ENCODE measurements around the gene LRRC8A.
A peak's percentile ranks its signal among the peaks of the same experiment; 100 is the strongest.
"Not testable (repeated sequence)": the region's sequence is repeated elsewhere in the genome, so short reads cannot be mapped to it uniquely, and the experiment has no call there.

LRRC8A gene

DNA sequence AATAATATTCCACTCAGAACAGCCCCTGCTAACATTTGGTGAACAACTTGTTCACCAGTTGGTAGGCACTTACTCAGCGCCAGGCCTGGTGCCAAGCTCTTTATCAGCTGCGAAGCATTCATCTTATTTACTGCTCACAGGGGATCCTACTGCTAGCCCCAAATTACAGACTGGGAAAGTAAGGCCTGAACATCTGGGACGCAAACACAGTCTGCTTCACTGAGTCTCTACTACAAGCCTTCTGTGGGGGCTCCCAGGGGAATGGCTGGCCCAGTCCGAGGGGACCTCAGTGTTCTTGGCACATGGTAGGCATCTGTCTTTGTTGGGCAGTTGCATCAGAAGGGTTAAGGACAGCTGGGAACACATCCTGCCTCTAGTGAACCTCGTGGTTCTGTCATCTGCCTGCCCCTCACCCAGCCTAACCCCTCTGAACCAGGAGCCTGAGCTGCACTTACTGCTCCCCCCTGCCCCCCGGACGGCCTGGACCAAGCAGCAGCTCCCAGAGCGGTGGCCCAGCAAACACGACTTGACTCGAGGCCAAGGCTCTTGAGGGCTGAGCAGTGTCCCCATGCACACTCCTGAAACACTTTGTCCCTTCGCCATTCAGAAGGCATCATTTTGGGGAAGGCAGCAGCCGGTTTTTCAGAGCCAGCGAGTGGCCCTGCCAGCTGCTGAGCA, 38.6 kb downstream of the LRRC8A start, which contains the start of gene PHYHD1:
Gene PHYHD1, plus strand, starts transcription at position 602 of the 678 bp plus-strand sequence. CDS start 1,342 bp downstream, outside the sequence.
- no peak for DNase-seq (ENCODE audit: low read depth in 2 of 2)

DNA sequence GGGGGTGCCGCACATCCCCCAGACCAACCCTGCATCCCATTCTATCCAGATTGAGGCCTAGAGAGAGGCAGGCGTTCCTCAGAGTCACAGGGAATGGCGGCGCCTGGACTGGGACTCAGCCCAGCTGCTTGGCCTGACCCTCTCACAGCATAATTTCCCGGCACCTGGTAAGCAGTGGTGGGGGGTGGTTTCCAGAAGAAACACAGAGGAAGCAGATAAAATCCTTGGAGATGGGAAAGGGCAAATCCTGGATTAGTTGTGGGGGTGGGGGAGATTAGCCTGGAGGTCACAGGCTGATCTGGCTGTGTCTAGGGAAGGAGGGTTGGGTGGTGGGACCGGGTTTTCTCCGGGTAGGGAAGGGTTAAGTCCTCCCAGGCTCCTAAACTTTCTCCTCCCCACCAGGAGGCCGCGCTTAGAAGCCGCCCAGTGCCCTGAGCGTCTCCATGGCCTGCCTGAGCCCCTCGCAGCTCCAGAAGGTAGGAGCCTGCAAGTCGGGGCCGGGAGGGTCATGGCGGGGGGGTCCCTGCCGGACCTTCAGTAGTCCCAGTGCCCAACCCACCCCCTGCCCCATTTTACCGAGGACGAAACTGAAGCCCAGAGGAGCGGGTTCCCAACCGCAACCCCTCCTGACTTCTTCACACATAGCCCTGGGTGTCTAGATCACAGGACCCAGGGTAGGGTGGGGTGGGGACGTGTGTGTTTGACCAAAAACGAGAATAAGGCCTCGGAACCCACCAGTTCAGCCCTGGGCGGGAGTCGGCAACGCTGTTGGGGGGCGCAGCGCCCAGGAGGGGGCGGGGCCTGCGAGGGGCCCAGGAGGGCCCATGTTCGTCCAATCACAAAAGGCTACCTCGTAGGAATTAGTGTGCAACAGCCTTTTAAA, 40.2 kb downstream of the LRRC8A start:
- DNase-seq (ENCODE audit: low read depth in 2 of 2), result no peak

DNA sequence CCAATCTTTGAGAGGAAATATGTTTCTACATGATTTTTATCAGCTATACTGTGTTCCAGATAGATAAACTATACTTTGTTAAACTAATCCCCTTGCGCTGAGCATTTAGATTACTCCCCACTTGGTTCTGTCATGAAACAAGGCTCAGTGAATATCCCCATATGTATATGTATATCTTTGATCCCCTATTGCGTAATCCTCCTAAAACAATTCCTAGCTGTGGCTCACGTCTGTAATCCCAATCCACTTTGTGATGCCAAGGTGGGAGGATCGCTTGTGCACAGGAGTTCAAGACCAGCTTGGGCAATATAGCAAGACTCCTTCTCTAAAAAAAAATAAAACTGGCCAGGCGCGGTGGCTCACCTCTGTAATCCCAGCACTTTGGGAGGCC, 41.6 kb downstream of the LRRC8A start:
- no peak for DNase-seq (ENCODE audit: low read depth in 2 of 2)

DNA sequence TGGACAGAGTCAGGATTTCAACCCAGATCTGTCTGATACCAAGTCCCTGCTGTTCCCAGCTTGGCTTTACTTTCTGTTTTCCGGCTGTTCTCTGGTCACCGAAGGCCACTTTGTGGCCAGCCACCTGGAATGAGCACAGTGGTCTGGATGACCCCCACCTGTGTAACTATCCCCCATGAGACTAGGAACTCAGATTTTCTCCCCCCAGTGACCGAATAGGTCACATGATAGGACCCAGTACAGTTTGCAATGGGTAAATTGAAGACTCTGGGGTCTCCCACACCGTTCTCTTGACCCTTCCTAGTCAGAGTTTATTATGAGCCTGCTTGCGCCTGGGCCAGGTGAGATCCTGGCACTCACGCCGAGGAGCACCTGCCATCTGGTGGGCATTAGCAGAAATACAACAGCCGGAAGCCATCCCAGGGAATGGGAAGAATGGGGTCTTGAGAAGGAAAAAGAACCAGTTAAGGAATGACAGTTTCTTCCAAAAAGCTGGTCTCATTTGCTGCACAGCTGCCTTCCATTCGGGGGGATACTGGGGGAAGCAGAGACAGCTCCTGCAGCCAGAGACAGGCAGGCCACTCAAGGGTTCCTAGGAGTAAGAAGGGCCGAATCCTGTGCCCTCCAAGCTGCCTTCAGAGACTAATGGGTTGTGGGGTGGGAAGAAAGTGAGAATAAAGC, 45.9 kb downstream of the LRRC8A start:
- peak in 1 of 2 donors; percentile 24 for DNase-seq (ENCODE audit: low read depth in 2 of 2)

DNA sequence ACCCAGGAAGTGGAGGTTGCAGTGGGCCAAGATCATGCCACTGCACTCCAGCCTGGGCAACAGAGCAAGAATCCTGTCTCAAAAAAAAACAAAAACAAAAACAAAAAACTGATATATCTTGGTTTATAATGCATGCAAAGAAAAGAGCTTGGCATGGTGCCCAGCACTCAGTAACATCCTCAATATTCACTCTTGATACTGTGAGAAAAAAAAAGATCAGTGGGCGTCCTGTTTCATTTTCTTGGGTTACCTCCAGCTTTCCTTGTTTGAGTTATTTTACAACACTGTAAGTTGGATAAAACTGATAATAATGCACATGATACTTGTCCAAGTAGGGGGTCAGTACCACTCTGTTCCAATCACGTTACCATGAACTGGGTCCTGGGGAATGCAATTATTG, 46.7 kb downstream of the LRRC8A start:
- no peak for DNase-seq (ENCODE audit: low read depth in 2 of 2)

DNA sequence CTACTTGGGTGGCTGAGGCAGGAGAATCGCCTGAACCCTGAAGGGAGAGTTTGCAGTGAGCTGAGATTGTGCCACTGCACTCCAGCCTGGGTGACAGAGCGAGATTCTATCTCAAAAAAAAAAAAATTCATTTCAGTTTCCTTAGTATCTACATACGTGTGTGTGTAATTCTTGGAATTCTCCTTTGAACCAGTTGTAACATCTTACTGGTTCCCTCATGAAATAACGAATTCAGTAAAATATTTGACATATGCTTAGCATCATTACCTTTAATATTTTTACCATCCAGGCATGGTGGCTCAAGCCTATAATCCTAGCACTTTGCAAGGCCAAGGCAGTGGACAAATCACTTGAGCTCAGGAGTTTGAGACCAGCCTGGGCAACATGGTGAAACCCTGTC, 47.6 kb downstream of the LRRC8A start:
- DNase-seq (ENCODE audit: low read depth in 2 of 2), result no peak

DNA sequence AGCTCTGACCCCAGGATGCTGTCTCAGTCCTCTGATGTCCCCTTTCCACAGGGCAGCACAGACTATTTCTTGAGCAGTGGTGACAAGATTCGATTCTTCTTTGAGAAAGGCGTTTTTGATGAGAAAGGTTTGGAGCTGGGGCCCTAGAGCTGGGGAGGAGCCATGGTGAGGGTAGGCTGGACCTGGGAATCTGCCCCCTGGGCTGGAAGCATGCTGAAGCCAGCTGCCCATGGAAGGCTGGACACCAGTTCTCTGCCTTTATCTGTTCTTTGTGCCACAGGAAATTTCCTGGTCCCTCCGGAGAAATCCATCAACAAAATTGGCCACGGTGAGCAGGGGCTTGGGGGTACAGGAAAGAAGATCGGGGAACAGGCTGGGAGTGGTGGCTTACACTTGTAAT, 51.8 kb downstream of the LRRC8A start:
- no peak for DNase-seq (ENCODE audit: low read depth in 2 of 2)

DNA sequence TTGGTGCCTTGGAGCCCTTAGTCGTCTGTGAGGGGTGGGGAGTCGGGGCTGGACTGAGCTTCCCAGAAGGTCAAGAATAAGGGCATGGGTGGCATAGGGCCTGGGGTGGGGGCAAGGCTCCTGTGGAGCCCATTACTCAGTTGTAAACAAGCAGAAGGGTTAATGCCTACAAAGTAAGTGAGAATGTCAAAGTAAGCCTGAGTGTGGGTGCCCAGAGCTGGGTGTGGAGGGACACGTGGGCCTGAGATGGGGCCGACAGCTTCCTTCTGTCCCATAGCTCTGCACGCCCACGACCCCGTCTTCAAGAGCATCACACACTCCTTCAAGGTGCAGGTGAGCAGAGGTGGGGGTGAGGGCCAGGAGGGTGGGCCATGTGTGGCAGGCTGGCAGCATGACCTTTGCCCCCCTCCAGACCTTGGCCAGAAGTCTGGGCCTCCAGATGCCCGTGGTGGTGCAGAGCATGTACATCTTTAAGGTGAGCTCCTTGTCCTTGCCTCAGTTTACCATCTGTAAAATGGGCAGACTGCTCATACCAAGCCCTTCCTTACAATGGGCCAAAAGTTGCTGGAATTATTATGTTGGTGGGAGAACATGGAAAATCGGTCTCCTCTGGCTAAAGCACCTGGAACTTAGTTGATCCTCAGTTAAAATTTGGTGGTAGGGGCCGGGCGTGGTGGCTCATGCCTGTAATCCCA, 54.4 kb downstream of the LRRC8A start:
- DNase-seq (ENCODE audit: low read depth in 2 of 2), result no peak

DNA sequence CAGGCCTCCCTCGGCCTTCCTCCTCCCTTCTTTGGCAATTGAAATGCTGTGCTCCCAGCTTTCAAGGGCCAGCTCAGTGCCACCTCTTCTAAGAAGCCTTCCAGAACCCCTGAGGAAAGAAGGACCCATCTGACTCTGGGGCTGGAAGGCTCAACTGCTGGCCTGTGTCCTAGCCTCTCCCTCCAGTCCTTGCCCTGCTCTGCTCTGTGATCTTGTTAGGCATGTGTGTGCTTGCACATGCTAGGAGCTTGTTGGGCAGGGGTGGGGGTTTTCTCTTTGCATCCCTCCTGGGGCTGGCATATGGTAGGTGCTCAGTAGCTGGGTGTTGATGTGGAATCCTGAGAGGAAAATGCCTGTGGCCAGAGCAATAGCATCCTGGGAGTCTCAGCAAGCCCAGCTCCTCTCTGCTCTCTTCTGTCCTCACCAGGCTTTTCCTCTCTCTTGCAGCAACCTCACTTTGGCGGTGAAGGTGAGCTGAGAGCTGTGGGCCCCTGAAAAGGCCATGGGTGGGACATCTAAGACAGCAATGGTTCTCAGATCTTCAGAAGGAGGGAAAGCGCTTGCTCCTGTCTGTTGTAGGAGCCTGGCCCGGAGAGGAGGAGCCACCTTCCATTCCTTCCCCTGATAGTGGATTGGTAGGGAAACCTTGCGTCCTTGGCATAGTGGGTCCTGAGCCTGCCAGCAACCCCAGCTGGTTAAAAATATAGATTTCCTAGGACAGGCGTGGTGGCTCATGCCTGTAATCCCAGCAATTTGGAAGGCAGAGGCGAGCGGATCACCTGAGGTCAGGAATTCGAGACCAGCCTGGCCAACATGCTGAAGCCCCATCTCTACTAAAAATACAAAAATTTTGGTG, 55.6 kb downstream of the LRRC8A start:
- no peak for DNase-seq (ENCODE audit: low read depth in 2 of 2)

DNA sequence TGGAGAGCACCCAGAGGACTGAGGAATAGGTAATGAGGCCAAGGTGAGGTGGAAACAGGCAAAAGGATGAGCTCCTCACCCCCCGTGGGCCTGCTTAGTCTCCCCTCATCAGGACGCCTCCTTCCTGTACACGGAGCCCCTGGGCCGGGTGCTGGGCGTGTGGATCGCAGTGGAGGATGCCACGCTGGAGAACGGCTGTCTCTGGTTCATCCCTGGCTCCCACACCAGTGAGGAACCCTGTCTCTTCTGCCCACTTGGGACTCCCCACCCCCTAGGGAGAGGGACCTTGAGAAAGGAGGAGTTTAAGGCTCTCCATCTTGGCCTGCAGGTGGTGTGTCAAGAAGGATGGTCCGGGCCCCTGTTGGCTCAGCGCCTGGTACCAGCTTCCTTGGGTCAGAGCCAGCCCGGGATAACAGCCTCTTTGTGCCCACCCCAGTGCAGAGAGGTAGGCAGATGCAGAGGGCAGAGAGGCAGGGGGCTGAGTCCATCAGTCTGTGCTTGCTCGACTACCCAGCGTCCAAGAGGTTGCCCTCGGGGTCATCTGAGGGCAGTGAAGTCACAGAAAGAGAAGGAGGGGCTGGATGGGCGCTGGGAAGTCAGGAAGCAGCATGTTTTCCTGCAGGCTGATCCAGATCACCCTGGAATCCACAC, 58.5 kb downstream of the LRRC8A start:
- no peak for DNase-seq (ENCODE audit: low read depth in 2 of 2)

DNA sequence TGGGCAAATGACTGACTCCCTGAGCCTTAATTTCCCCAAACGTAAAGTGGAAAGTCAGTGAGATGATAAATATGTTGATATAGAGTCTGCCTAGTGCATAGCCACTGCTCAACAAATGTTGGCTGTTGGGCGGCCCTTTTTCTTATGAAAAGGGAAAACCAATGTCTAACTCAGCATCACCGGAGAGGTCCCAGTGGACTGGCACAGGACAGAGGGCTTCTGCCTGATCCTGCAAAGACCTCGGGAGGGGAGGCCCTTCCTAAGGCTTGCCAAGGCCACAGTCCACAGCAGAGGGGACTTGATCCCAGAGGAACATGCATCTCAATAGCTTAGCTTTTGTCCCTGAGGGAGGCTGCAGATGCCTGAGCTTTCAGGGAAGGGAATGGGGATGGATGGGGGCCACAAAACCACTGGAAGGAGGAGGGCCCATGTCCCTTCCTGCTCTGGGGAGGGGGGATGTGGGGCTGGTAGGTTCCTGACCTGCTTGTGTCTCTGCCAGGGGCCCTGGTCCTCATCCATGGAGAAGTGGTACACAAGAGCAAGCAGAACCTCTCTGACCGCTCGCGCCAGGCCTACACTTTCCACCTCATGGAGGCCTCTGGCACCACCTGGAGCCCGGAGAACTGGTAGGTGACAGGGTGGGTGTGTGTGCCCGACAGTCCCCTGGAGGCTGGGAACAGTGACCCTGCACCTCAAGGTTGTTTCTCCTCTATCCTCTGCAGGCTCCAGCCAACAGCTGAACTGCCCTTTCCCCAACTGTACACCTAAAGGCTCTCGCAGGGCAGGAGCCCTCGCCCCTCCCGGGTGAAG, 59.2 kb downstream of the LRRC8A start:
- no peak for DNase-seq (ENCODE audit: low read depth in 2 of 2)

DNA sequence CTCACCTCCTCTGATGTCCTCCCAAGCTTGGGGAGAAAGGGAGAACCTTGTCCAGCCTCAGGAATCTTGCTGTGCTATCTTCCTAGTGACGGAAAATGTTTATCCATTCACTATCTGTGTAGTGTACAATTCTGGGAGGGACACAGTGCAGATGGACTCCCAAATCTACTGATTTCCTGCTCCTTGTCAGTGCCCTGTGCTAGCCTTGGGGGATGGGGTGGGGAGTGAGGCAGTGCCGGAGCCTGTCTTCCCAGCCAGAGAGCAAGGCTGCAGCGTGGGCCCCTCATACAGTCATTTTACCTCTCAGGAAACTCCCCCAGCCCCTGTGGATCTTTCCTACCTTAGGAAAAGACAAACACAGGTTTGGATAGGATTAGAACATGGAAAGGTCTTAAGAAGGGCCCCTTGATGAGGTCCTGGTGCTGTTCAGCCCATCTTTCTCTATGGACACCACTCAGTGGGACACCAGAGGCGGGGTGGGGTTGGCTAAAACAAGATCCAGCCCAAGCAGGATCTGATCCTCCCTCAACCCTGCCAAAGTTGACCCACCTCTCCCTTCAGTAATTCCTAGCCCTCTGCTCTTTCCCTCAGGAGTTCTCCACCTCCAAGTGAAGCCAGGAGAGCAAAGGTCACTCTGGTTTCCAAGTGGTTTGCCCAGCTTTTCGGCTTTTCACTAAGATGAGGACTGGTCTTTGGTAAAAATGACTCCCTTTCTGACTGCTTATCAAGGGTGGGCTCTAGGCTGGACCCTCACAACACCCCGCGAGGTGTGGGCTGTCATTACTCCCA, 62.1 kb downstream of the LRRC8A start:
- no peak for DNase-seq (ENCODE audit: low read depth in 2 of 2)

DNA sequence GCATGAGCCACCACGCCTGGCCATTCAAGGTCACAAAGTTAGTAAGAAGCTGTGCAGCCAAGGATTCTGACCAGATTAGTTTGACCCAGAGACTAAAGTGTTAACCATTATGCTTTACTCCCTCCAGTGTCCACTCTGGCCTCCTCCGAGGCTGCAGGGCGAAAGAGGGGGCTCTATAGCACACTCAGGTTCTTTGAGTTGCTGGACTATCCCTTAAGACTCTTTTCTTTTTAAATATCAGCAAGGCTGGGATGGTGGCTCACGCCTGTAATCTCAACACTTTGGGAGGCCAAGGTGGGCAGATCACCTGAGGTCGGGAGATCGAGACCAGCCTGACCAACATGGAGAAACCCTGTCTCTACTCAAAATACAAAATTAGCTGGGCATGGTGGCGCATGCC, 63.0 kb downstream of the LRRC8A start:
- DNase-seq (ENCODE audit: low read depth in 2 of 2), result not testable (repeated sequence)

DNA sequence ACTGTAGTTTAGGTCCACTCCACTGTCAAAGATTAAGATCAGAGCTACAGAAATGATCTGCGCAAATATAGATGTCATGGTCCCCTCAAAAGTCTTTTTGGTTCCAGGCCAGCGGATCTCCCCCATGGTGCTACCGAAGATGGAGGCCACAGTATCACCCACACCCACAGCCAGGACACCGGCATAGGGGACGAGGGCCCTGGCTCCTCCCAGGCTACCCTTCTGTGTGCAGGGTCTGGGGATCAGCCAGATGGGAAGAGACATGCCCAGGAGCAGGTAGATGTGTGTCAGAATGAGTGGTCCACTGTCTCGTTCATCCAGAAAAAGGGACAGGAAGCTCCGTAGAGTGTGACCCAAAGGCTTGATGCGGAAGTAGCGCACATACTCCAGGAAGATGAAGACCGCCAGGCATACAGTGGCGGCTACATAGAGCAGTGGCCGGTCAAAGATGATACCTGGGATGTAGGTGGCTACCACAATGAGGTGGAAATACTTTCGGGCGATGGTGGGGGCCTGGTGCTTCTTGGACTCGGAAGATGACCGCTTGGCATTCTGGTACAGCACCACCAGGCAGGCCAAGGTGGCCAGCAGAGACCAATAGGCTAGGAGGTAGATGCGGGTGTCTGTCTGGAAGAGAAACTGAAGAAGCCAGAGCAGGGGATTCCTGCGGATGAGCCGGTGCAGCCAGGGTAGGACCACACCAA, 64.0 kb downstream of the LRRC8A start:
- no peak for DNase-seq (ENCODE audit: low read depth in 2 of 2)

DNA sequence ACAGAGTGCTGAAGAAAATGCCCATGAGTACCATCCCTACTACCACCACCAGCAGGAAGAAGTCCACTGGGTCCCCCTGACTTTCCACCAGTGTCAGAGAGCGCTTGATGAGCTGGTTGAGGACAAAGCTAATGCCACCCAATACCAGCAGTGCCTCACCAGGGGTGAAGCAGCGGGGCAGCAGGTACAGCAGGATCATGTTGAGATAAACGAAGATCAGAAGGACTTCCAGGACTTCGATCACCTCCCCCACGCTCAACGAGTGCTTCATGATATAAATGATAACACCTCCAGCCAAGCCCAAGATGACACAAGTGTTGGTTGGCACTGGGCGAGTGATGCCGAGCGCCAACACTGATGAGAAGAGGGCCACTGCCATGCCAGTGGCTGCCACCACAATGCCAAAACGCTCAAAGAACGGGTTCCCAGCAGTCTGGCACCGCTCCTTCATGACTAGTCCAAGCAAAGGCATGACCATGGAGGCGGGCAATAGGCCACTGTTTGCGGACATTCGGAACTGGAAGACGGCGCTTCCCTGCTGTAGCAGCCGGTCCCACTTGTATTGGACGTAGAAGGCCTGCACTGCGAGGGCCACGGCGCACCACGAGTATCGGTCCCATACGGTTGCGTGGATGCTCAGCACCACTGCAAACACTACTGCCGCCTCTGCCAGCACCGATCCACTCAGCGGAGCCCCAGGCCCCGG, 64.8 kb downstream of the LRRC8A start:
- DNase-seq (ENCODE audit: low read depth in 2 of 2), result no peak

DNA sequence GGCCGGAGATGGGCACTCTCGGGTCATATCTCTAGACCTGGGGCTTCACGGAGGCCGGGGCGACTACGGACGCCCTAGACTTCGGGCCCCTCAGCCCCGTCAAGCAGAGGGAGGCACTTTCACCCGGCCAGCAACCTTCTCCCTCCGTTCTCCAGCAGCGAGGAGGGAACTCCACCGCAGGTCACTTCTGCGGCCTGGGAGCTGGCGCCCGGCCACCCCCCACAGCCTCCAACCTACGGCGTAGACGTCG, 65.3 kb downstream of the LRRC8A start:
- no peak for DNase-seq (ENCODE audit: low read depth in 2 of 2)

DNA sequence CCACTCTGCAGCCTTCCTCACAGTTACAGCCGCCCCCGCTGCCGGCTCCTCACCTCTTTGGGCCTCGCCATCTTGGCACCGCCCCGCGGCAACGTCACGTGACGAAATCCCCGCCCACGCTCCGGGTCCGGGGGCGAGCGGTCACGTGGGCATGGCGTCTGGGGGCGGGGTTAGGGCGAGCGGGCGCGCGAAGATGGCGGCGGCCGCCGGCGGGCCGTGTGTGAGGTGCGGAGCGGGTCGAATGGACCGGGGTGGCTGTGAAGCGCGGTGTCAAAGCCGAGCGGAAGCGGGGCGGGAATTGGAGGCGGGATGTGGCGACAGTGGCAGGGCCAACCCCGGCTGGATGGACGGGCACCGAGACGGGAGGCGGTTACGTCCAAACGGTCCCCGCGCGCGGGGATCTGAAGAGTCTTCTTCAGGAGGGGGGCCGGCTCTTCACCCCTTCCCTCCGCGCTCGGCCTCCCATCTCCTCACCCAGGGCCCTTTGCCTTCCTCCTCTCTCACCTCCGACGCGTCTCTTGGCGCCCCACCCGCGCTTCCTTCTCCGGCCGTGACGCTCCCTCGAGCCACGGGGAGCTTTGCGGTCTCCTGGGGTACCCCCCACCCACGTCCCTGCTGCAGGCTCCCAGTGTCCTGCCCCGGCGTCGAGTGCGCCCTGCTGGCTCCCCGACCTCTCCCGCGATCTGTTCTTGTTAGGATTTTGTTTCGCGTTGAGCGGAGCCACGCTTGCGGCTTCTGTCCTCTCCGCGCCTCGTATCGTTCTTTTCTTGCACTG, 65.8 kb downstream of the LRRC8A start, which contains the start of the genes DOLK and NUP188:
Gene DOLK, minus strand, starts transcription at position 77 of the 775 bp plus-strand sequence. CDS start 300 bp downstream, outside the sequence.
Gene NUP188, plus strand, starts transcription at position 173 of the 775 bp plus-strand sequence. Its CDS starts 21 bp downstream, at position 194.
- peak; percentile 96 to 98 for DNase-seq (ENCODE audit: low read depth in 2 of 2)

Measured in stimulated activated CD8-positive, alpha-beta memory T cell treated with anti-CD3 and anti-CD28 coated beads, Interleukin-7, amount 100 ng/mL, for 4 hours (primary cell).